DOHH2 (cell line): ENCODE measurements around the gene GABRG3.

ENCODE experiments used
- CTCF ChIP-seq: fragments of 200-600 bp; sonication (generic); IDR thresholded peaks from one replicate; pipeline ENCODE4 v1.5.1; 2014; ENCODE audit warnings: antibody characterized with exemption, mild to moderate bottlenecking, low read depth, low read length; ENCODE audit not compliant: poor library complexity, severe bottlenecking
- EZH2phosphoT487 ChIP-seq: fragments of 200-600 bp; sonication (generic); IDR thresholded peaks from 2 replicates; pipeline ENCODE4 v1.6.1; 2017; ENCODE audit warnings: borderline replicate concordance, mild to moderate bottlenecking, antibody characterized with exemption, low read length, moderate library complexity, mixed read lengths

DNA sequence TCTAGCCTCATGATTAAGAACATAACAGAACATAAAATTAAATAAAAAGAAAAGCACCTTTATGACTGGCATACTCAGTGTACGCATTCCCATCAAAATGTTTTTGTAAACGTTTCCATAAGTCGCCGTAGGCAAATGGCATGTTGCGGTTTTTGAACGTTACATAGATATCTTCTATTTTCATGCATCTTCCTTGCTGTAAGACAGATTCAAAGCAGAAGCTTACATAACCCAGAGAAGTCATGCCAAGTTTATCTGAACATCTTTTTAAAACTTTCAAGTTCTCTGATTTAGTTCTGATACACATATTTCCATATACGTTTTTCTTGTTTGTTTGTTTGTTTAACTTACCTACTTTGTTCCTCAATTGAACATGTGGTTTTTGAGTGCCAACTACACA, 388.6 kb downstream of the GABRG3 start:
- TF ChIP-seq CTCF (no peak), EZH2phosphoT487 (no peak)
